Frontal cortex (tissue), 4 donors: Measurements from ENCODE around the gene NAA38. TPM values are rescaled to one million over a fixed set of nuclear protein-coding genes. Genes with fewer than 3 reads are reported as not detected.
"Not testable (repeated sequence)": the region's sequence is repeated elsewhere in the genome, so short reads cannot be mapped to it uniquely, and the experiment has no call there.

Experiments
- DNase-seq, 2 donors: peaks; one replicate each; pipeline ENCODE4 v3.0.0; 2012; ENCODE audit warnings: low spot score in 2 of 2
- FAIRE-seq: peaks from 2 replicates; lab custom pipeline; 2012; peaks lifted over from hg19 to GRCh38; lab: Jason Lieb, UNC
- total RNA-seq: library from RNA; depleted of rRNA; stranded (reverse); fragments of >200 nt; gene quantifications from one replicate; pipeline ENCODE4 v1.2.3, GENCODE V29; 2014
- donor health status: control.
- donor health status: control.
- donor health status: control.

Gene NAA38
- total RNA-seq, 1 donor from 2014 or later: 30.2 TPM

- DNase-seq (no peak), FAIRE-seq (no peak)
Measured at GRCh38 chr17:7833011-7833794, 24.2 kb downstream of the NAA38 start.

GRCh38 chr17:7832431-7832830, 24.9 kb downstream of the NAA38 start:
- DNase-seq: no peak
- FAIRE-seq: no peak

GRCh38 chr17:7831233-7831632, 26.1 kb downstream of the NAA38 start:
- DNase-seq: no peak
- FAIRE-seq: no peak

GRCh38 chr17:7830616-7831015, 26.7 kb downstream of the NAA38 start:
- no peak for FAIRE-seq
- DNase-seq: no peak

GRCh38 chr17:7825206-7825990, 32.0 kb downstream of the NAA38 start:
- DNase-seq: peak in 1 of 2 donors; percentile 55
- no peak for FAIRE-seq

- DNase-seq: no peak
- FAIRE-seq: no peak
Measured at GRCh38 chr17:7824021-7824924, 33.1 kb downstream of the NAA38 start.

- FAIRE-seq: no peak
Measured at GRCh38 chr17:7823581-7824001, 33.8 kb downstream of the NAA38 start.

GRCh38 chr17:7822126-7822525, 35.2 kb downstream of the NAA38 start:
- no peak for DNase-seq

More at GRCh38 chr17:7823581-7824001, 33.8 kb downstream of the NAA38 start:
- DNase-seq: no peak

GRCh38 chr17:7820231-7820630, 37.1 kb downstream of the NAA38 start:
- FAIRE-seq (no peak), DNase-seq (no peak)

More at GRCh38 chr17:7822126-7822525, 35.2 kb downstream of the NAA38 start:
- no peak for FAIRE-seq

- no peak for DNase-seq
- no peak for FAIRE-seq
Measured at GRCh38 chr17:7818746-7819645, 38.4 kb downstream of the NAA38 start.

GRCh38 chr17:7818026-7818425, 39.3 kb downstream of the NAA38 start:
- FAIRE-seq (no peak), DNase-seq (no peak)

- FAIRE-seq: no peak
- no peak for DNase-seq
Measured at GRCh38 chr17:7817643-7817964, 39.8 kb downstream of the NAA38 start.

- no peak for FAIRE-seq
Measured at GRCh38 chr17:7816926-7817642, 40.3 kb downstream of the NAA38 start.

GRCh38 chr17:7814969-7815368, 42.4 kb downstream of the NAA38 start:
- DNase-seq (no peak), FAIRE-seq (no peak)

More at GRCh38 chr17:7816926-7817642, 40.3 kb downstream of the NAA38 start:
- DNase-seq: no peak

GRCh38 chr17:7811251-7811650, 46.1 kb downstream of the NAA38 start:
- DNase-seq: no peak
- no peak for FAIRE-seq

GRCh38 chr17:7809791-7810343, 47.5 kb downstream of the NAA38 start:
- DNase-seq, FAIRE-seq: not testable (repeated sequence)

GRCh38 chr17:7809086-7809790, 48.1 kb downstream of the NAA38 start:
- FAIRE-seq: no peak
- DNase-seq: no peak

- FAIRE-seq: no peak
- no peak for DNase-seq
Measured at GRCh38 chr17:7807206-7807605, 50.2 kb downstream of the NAA38 start.
